Chondrocyte (in vitro differentiated cells): Measurements from ENCODE around the gene TTC33. TPM values are rescaled to one million over a fixed set of nuclear protein-coding genes. Genes with fewer than 3 reads are reported as not detected.

Source experiments
- DNase-seq: peaks from one replicate; pipeline ENCODE4 v3.0.0; 2021; ENCODE audit warnings: mixed read lengths, low spot score
- H3K27ac Mint-ChIP-seq: one replicate; pipeline ENCODE4 v1.8.0; 2021; ENCODE audit warnings: mild to moderate bottlenecking, moderate library complexity, mixed read lengths; ENCODE audit not compliant: unreplicated experiment
- H3K27me3 Mint-ChIP-seq: 2 replicates; pipeline ENCODE4 v1.8.0; 2021; ENCODE audit warnings: low read depth, mixed read lengths
- H3K36me3 Mint-ChIP-seq: 2 replicates; pipeline ENCODE4 v1.8.0; 2021; ENCODE audit warnings: low read depth, mixed read lengths
- H3K4me1 Mint-ChIP-seq: 2 replicates; pipeline ENCODE4 v1.8.0; 2021; ENCODE audit warnings: low read depth, mild to moderate bottlenecking, mixed read lengths
- H3K4me3 Mint-ChIP-seq: one replicate; pipeline ENCODE4 v1.8.0; 2021; ENCODE audit warnings: mild to moderate bottlenecking, moderate library complexity, mixed read lengths; ENCODE audit not compliant: unreplicated experiment
- H3K9me3 Mint-ChIP-seq: 2 replicates; pipeline ENCODE4 v1.8.0; 2021; ENCODE audit warnings: low read depth, mixed read lengths
- CTCF ChIP-seq: fragments of 200-600 bp; sonication (generic); IDR thresholded peaks from 2 replicates; pipeline ENCODE4 v1.5.0; 2021; ENCODE audit warnings: antibody characterized with exemption, mild to moderate bottlenecking, moderate library complexity
- total RNA-seq: library from RNA; stranded (reverse); gene quantifications from 3 replicates; pipeline ENCODE4 v1.2.1, GENCODE V29; 2021

TTC33 gene
- total RNA-seq, 1 donor from 2014 or later, result 14.3 TPM

GRCh38 chr5:40676613-40677343 is 79.0 kb downstream of the TTC33 start:
- H3K36me3 Mint-ChIP-seq, result no peaks in the 10 kb centered on the region
- peak overlapping the region; percentile 73 for H3K27ac Mint-ChIP-seq
- no peaks in the 10 kb centered on the region for H3K9me3 Mint-ChIP-seq
- no peak for TF ChIP-seq CTCF
- H3K4me3 Mint-ChIP-seq, result peak overlapping the region; percentile 23
- peaks cover 49% of the 10 kb centered on the region for H3K4me1 Mint-ChIP-seq
- no peak for DNase-seq
- H3K27me3 Mint-ChIP-seq, result no peaks in the 10 kb centered on the region

GRCh38 chr5:40675396-40676133 is 80.2 kb downstream of the TTC33 start:
- peaks cover 42% of the 10 kb centered on the region for H3K4me1 Mint-ChIP-seq
- no peak for TF ChIP-seq CTCF
- H3K27ac Mint-ChIP-seq, result no peak overlapping the region
- no peak for DNase-seq
- no peaks in the 10 kb centered on the region for H3K36me3 Mint-ChIP-seq
- H3K9me3 Mint-ChIP-seq, result no peaks in the 10 kb centered on the region
- H3K4me3 Mint-ChIP-seq, result no peak overlapping the region
- H3K27me3 Mint-ChIP-seq, result no peaks in the 10 kb centered on the region

GRCh38 chr5:40674661-40675235 is 81.0 kb downstream of the TTC33 start:
- DNase-seq, result no peak
- no peak for TF ChIP-seq CTCF

GRCh38 chr5:40672425-40672824 is 83.3 kb downstream of the TTC33 start:
- H3K27me3 Mint-ChIP-seq, result peaks cover 4% of the 10 kb centered on the region
- no peak overlapping the region for H3K4me3 Mint-ChIP-seq
- H3K27ac Mint-ChIP-seq, result no peak overlapping the region
- no peaks in the 10 kb centered on the region for H3K36me3 Mint-ChIP-seq
- no peaks in the 10 kb centered on the region for H3K9me3 Mint-ChIP-seq
- no peak for TF ChIP-seq CTCF
- no peak for DNase-seq
- peaks cover 17% of the 10 kb centered on the region for H3K4me1 Mint-ChIP-seq

More at GRCh38 chr5:40674661-40675235, 81.0 kb downstream of the TTC33 start:
- Mint-ChIP-seq H3K27ac (no peak overlapping the region), H3K4me3 (no peak overlapping the region), H3K4me1 (peaks cover 34% of the 10 kb centered on the region), H3K9me3 (no peaks in the 10 kb centered on the region), H3K27me3 (no peaks in the 10 kb centered on the region), H3K36me3 (no peaks in the 10 kb centered on the region)

GRCh38 chr5:40669606-40670390 is 86.0 kb downstream of the TTC33 start:
- H3K36me3 Mint-ChIP-seq, result no peaks in the 10 kb centered on the region
- peaks cover 10% of the 10 kb centered on the region for H3K27me3 Mint-ChIP-seq
- no peak overlapping the region for H3K27ac Mint-ChIP-seq
- no peak for DNase-seq
- no peak for TF ChIP-seq CTCF
- H3K4me3 Mint-ChIP-seq, result no peak overlapping the region
- H3K4me1 Mint-ChIP-seq, result peaks cover 7% of the 10 kb centered on the region
- no peaks in the 10 kb centered on the region for H3K9me3 Mint-ChIP-seq
